ENCODE data around the gene FKBP10.
"Not testable (repeated sequence)": the region's sequence is repeated elsewhere in the genome, so short reads cannot be mapped to it uniquely, and the experiment has no call there.

Gene FKBP10

DNA sequence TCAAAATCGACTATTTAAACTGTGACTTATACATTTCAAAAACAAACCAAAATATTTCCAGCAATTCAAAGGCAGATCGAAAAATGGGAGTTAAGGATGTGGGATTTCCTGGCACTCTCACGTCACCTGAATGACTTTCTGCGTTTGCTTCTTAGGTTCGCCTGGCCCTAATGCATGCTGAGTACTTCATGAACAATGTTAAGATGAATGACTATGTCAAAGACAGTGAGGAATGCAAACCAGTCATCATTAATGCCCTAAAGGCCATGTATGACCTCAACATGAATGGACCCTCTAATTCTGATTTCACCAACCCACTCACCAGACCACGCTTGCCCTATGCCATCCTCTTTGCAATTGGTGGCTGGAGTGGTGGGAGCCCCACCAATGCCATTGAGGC is 32.2 kb downstream of the FKBP10 start:
- DNase-seq, result no peak

DNA sequence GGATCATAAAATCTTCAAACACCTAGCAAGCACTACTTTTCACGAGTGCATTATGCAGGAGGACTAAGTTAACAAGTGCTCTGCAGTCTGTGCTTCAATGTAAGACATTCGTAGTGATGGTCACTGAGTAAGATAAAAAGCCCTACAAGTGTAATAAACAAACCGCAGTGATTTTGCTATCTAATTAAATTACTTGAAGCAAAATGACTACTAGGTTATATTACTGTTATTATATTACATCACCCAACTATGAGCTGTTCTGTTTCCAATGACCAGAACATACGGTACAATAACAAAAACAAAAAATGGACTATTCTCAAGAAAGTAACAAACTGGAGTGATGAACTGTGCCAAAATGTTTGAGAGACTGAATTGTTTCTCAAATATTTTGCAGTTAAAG is 36.0 kb downstream of the FKBP10 start:
- DNase-seq, result no peak

DNA sequence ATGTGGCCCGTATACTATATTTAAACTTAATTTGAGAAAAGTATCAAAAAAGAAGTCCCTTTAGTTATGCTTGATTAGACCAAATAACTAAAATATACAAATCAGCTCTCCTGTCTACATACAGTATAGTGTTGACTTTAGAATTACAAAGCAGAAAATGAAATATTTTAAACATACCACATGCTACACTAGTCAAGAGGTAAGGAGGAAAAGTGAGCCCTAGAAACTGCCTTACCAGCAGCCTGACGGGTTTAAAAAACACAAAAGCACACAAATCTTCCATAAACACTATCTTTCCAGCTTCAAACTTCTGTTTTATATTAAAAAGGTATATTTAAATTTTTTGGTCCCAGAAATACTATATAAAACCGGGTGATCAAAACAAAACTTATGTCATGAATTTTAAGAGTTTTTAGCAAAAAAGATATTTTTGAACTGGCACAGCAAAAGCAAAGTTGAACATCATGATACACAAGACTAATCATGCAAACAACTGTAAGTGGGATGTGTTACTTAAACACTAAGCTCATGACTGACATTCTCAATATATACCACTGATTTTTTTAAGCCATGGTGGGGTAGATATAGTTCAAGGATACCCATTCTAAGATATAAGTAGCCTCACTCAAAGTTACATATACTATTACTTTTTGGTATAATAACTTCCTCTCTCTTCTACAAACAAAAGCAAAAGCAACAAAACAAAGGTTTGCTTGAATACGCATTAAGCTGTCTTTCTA is 36.6 kb downstream of the FKBP10 start:
- no peak for DNase-seq

DNA sequence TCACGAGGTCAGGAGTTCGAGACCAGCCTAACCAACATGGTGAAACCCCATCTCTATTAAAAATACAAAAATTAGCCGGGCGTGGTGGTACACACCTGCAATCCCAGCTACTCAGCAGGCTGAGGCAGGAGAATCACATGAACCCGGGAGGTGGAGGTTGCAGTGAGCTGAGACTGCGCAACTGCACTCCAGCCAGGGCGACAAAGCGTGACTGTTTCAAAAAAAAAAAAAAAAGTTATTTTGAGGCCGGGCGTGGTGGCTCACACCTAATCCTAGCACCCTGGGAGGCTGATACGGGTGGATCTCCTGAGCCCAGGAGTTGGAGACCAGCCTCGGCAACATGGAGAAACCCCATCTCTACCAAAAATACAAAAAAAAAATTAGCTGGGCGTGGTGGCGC is 38.6 kb downstream of the FKBP10 start:
- DNase-seq, result not testable (repeated sequence)

DNA sequence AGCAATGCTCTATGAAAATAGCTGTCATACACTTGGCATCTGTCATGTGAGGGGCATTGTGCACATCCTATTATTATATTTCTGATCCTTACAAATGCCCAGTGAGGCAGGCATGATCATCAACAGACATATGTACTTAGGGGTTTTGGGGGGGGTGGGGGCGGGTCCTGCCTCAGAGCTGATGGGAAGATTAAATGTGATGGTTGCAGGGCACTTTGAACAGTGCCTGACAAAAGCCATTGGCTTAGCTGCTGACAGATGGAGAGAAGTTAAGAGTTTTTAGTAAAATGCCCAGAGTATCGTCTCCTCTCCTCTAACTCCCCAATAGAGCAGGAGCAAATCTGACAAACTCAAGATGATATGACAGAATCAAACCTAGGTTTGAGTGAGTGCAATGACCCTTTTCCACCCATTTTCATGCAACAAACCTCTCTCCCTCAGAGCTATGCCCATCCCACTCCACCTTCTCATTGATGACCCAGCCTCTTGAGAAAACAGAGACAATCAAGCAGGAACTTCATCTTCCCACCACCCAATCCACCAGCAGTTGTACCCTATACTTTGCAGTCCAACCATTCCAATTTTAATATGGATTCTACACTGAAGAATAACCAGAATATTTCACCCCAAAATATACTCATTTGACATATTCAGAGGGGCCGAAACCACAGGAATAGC is 47.6 kb downstream of the FKBP10 start:
- no peak for DNase-seq

DNA sequence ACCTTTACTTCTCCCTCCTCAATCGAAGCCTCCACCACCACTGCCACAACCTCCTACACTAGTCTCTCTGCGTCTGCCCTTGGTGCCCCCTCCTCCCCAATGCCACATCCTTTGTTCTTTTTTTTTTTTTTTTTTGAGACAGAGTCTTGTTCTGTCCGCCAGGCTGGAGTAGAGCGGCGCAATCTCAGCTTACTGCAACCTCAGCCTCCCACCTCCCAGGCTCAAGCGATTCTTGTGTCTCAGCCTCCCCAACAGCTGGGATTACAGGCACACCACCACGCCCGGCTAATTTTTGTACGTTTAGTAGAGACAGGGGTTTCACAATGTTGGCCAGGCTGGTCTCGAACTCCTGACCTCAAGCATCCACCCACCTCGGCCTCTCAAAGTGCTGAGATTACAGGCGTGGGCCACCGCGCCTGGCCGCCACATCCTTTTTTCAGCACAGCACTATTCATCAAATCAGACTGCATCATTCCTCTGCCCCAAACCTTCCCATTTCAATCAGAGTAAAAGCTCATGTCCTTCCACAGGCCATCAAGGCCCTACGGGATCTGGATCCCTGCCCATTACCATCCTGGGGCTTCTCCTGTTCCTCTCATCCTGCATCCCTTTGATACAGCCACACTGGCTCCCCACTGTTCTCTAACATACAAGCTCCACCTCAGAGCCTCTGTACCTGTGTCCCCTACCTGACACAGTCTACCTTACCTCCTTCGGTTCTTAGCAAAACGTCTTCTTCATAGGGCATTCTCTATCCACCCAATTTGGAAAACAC is 50.5 kb downstream of the FKBP10 start:
- DNase-seq, result no peak

DNA sequence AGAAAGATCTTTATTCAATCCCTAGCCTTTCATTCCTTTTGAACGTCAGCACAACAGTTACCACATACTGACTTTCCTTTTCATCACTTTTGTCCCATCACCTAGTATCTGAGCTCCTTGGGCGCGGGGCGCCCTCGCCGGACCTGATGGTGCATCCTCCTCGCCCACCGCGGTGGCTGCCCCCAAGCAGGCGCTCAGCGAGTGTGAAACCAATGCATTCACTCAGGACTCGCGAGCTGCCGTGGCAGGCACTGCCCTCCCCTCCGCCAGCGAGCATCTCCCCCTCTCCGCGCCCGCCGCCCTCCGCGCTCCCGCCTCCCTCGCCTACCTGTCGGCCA is 51.7 kb downstream of the FKBP10 start:
- no peak for DNase-seq

DNA sequence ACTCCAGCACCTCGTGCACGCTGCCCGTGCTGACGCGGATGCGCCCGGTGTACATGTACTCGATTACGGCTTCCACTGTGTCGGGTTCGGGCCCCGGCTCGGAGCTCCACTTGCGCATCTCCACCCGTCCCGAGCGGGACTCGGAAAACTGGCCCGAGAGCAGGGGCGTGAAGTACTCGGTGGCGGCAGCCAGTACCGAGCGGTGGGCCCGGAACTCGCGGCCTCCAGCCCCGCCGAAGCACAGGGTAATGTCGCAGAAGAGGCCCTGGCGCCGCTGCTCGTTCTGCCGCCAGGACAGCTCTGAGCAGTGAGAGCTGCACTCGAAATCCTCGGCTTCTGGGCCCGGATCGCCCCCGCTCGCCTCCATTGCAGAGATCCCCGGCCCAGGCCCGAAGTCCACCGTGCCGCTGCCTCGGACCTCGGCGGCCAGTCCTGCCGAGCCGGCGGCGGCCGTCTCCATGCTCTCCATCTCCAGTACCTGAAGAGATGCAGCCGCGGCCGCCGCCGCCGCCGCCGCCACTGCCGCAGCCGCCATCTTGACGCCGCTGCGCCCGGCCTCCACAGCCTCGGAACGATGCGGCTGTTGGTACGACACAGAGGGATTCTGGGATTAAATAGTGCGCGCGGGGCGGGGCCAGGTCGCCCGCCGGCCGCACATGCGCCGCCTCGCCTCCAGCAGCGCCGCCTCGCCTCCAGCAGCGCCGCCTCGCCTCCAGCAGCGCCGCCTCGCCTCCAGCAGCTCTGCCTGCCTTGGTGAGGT is 52.2 kb downstream of the FKBP10 start, which contains the start of gene KLHL11:
Gene KLHL11 (minus strand): TSS at position 588 of the 760 bp plus-strand sequence. CDS start 53 bp downstream, at position 535.
- DNase-seq, result peak; percentile 93

DNA sequence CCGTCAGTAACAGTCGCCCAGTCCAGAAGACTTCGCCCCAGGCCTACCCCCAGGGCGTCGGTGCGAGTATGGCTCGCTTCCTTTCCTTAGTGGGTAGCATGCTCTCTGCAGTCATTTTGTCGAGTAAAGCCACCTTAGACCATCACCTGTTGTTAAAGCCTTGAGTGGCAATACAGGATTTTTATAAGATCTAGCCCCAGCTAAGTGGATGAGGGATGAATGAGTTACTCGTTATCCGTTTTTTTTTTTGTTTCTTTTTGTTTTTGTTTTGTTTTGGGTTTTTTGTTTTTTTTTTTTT is 52.7 kb downstream of the FKBP10 start:
- DNase-seq, result no peak

DNA sequence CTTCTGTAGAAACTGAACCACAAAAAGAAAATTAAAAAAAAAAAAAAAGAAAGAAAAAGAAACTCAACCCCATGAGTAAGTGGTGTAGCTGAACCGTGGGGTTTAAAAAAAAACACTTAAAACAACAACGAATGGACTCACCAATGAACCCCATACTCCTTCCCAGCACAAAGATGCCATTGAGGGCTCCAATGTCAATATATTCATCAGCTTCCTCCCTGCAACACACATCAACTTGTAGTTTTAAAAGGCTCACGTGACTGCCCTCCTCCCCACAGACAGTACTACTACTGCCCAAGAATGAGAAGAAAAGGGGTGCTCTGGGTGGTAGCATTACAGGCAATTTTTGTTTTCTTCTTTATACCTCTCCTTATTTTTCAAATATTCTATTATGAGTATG is 55.8 kb downstream of the FKBP10 start:
- DNase-seq, result no peak

DNA sequence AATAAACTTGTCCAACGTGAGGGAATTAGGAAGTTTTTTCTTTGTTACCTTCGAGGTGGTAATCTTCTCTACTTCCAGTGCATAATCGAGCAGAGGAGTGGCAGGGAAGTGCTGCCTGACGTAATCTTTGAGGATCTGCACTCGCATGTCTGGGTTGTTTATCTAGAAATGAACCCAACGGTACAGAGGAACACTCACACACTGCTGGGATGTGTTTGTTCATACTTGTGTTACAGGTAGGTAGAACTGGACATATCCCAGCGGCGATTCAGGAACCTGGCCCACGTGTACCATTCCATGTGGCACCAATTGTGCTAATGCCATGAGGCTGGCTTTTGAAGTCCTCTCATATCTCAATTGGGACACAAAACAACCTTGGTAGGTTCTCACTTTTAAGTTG is 56.6 kb downstream of the FKBP10 start:
- DNase-seq, result no peak

DNA sequence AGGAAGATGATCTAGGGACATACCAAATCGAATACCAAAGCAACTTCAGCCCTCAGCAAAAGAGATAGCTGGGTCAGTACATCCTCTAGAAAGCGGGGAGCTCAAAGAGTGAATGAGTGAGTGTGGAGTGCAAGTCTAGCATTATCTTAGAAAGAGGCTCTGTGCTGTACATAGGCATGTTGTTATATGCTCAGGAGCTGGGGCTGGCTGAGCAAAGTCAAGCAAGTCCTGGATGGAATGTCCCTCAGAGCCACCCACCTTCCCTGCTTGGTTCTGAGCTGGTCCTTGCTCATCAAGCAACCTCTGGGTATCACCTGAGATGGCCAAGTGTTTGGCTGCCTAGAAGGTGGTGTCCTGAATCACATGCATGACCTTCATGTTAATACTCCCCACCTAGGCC is 57.3 kb downstream of the FKBP10 start:
- no peak for DNase-seq

DNA sequence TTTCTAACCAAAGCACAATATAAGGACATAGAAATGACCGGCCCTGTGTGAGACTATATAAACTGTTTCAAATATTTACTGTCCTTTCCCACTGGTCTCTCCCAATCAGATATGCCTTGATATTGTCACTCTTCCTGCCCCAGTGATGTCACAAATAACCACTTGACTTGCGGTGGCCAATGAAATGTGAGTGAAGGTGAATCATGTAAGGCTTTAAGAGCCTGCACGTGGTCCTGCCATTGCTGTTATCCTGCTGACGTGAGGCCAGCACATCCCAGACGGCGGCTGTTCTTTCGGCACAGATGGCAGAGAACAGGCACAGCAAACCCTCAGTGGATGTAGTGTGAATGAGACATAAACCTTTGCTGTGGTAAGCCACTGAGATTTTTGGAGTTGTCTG is 57.8 kb downstream of the FKBP10 start:
- DNase-seq, result no peak

DNA sequence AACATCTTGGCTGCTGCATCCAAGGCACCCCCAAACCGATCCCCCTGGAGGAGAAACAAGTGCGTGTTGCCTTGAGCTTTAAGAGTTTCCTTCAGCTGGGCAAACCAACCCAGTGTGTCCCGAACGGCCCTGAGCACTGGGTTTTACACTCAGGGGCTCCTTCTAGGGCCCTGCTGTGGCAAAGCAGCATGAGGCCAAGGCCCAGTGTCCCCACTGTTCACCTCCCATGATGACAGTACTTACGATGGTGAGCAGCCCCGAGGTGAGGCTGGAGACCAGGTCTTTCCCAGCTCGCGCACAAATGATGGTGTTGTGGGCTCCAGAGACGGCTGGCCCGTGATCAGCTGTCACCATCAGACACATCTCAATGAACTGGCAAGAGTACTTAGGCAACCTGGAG is 59.0 kb downstream of the FKBP10 start:
- no peak for DNase-seq
